ENCODE results near the gene NUP107.

NUP107 gene

GRCh38 chr12:68759852-68760251 is 73.1 kb downstream of the NUP107 start:
- H3K4me1 ChIP-seq (ENCODE audit: control insufficient read depth, insufficient read depth, low read length, poor library complexity, severe bottlenecking) = no peaks in the 10 kb centered on the region
- no peak overlapping the region for H3K27ac ChIP-seq (ENCODE audit: low read depth, low read length, severe bottlenecking)
- H3K36me3 ChIP-seq (ENCODE audit: control insufficient read depth, insufficient read depth, low read length) = peaks cover 83% of the 10 kb centered on the region
- H3K4me3 ChIP-seq (ENCODE audit: extremely low read depth, insufficient read depth, low read length, poor library complexity, severe bottlenecking) = no peak overlapping the region
- 100% methylated on average over 1 to 4 of the region's 5 CpGs for WGBS, 2 experiments (ENCODE audit: insufficient coverage in 2 of 2)
- H3K9me3 ChIP-seq (ENCODE audit: control insufficient read depth, low read length) = no peaks in the 10 kb centered on the region

DNA sequence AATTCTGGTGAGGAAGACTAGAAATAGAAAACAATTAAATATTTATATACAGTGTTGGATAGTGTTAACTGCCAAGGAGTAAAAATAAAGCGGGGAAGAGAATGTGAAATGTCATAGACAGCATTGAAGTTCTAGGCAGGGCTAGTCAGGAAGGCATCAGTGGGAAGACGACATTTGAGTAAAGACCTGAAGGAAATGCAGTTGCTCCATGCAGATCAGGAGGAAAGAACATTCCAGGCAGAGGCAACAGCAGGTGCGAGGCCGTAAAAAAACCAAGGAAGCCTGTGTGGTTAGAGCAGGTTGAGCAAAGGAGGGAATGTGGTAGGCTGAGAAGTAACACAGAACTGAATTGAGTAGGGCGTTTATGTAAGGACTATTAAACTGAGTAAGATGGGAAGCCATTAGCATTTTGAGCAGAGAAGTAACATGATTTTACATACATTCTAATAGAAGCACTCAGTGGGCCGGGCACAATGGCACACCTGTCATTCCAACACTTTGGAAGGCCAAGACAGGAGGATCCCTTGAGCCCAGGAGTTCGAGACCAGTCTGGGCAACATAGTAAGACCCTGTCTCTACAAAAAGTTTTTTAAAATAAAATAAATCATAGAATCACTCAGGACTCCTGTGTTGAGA is 74.1 kb downstream of the NUP107 start:
- Histone ChIP-seq H3K36me3 (ENCODE audit: control insufficient read depth, insufficient read depth, low read length) (peaks cover 79% of the 10 kb centered on the region), H3K9me3 (ENCODE audit: control insufficient read depth, low read length) (no peaks in the 10 kb centered on the region), H3K4me3 (ENCODE audit: extremely low read depth, insufficient read depth, low read length, poor library complexity, severe bottlenecking) (no peak overlapping the region), H3K4me1 (ENCODE audit: control insufficient read depth, insufficient read depth, low read length, poor library complexity, severe bottlenecking) (no peaks in the 10 kb centered on the region), H3K27ac (ENCODE audit: low read depth, low read length, severe bottlenecking) (no peak overlapping the region)
- 95 to 96% methylated on average over 6 of the region's 7 CpGs for WGBS, 2 experiments (ENCODE audit: insufficient coverage in 2 of 2)

DNA sequence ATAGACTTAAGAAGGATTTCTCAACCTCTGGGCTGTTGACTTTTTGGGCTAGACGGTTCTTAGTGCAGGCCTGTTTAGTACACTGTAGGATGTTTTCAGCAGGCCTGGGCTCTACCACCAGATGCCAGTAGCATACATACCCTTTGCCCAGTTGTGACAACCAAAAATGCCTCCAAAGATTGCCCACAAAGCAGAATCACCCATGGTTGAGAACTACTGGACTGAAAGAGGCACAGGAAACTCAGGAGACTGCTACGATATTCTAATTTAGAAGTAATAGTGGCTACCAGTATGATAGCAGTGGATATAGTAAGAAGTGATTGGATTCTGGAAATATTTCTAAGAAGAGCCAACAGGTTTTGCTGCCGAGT is 74.6 kb downstream of the NUP107 start:
- Histone ChIP-seq H3K9me3 (ENCODE audit: control insufficient read depth, low read length) (no peaks in the 10 kb centered on the region), H3K4me1 (ENCODE audit: control insufficient read depth, insufficient read depth, low read length, poor library complexity, severe bottlenecking) (no peaks in the 10 kb centered on the region), H3K4me3 (ENCODE audit: extremely low read depth, insufficient read depth, low read length, poor library complexity, severe bottlenecking) (no peak overlapping the region), H3K36me3 (ENCODE audit: control insufficient read depth, insufficient read depth, low read length) (peaks cover 74% of the 10 kb centered on the region), H3K27ac (ENCODE audit: low read depth, low read length, severe bottlenecking) (no peak overlapping the region)
- WGBS, 2 experiments (ENCODE audit: insufficient coverage in 2 of 2) = 88 to 94% methylated on average over 3 of the region's 3 CpGs

DNA sequence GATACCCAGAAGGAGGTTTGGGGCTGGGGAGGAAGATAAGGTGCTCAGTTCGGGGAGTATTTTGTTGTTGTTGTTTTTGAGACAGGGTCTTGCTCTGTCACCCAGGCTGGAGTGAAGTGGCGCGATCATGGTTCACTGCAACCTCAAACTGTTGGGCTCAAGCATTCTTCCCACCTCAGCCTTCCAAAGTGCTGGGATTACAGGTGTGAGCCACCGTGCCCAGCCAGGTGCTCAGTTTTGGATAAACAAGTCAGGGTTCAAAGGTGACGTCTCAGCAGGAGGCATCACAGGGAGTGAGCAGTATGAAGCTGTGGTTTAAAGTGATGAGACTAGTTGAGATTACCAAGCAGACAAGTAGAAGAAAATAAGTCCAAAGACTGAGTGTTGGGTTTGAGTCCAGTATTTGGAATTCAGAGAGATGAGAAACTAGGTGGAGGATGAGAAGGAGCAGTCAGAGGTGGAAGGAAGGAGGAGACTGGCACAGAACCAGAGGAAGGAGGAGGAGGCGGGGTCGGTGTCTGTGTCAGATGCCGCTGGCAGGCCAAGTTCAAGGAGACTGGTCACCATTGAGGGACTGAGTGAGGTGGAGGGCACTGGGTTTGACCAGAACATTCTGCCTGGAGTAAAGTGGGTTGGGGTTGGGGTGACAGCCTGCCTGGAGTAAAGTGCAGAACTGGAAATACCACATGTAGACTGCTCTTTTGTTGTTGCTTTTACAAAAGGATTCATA is 75.3 kb downstream of the NUP107 start:
- H3K9me3 ChIP-seq (ENCODE audit: control insufficient read depth, low read length) = no peaks in the 10 kb centered on the region
- WGBS, 2 experiments (ENCODE audit: insufficient coverage in 2 of 2) = 93 to 95% methylated on average over 7 to 8 of the region's 8 CpGs
- no peak overlapping the region for H3K27ac ChIP-seq (ENCODE audit: low read depth, low read length, severe bottlenecking)
- peaks cover 68% of the 10 kb centered on the region for H3K36me3 ChIP-seq (ENCODE audit: control insufficient read depth, insufficient read depth, low read length)
- no peaks in the 10 kb centered on the region for H3K4me1 ChIP-seq (ENCODE audit: control insufficient read depth, insufficient read depth, low read length, poor library complexity, severe bottlenecking)
- H3K4me3 ChIP-seq (ENCODE audit: extremely low read depth, insufficient read depth, low read length, poor library complexity, severe bottlenecking) = no peak overlapping the region

DNA sequence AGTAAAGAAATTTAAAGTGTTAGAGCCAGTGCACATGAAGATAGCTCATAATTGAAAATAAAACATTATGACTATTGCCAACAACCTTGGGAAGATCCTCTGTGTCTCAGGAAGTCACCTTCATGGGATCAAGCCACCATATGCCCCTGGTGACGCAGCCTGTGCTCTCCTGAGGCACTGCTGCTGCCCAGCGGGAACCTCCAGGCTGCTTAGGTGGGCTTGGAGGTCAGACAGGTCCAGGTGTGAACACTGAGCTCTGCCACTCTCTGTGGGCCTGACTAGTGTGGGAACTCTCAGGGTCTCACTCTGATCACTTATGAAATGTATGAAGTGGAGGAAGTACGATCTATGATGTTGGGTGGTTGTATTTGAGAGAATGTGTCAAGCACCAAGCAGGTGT is 75.9 kb downstream of the NUP107 start:
- no peak overlapping the region for H3K4me3 ChIP-seq (ENCODE audit: extremely low read depth, insufficient read depth, low read length, poor library complexity, severe bottlenecking)
- no peak overlapping the region for H3K27ac ChIP-seq (ENCODE audit: low read depth, low read length, severe bottlenecking)
- peaks cover 63% of the 10 kb centered on the region for H3K36me3 ChIP-seq (ENCODE audit: control insufficient read depth, insufficient read depth, low read length)
- no peaks in the 10 kb centered on the region for H3K9me3 ChIP-seq (ENCODE audit: control insufficient read depth, low read length)
- 90 to 100% methylated on average over 2 to 3 of the region's 3 CpGs for WGBS, 2 experiments (ENCODE audit: insufficient coverage in 2 of 2)
- H3K4me1 ChIP-seq (ENCODE audit: control insufficient read depth, insufficient read depth, low read length, poor library complexity, severe bottlenecking) = no peaks in the 10 kb centered on the region

GRCh38 chr12:68765696-68766095 is 78.9 kb downstream of the NUP107 start:
- H3K36me3 ChIP-seq (ENCODE audit: control insufficient read depth, insufficient read depth, low read length) = peaks cover 48% of the 10 kb centered on the region
- no peak overlapping the region for H3K4me3 ChIP-seq (ENCODE audit: extremely low read depth, insufficient read depth, low read length, poor library complexity, severe bottlenecking)
- no peaks in the 10 kb centered on the region for H3K9me3 ChIP-seq (ENCODE audit: control insufficient read depth, low read length)
- WGBS, 2 experiments (ENCODE audit: insufficient coverage in 2 of 2) = 91% methylated on average over 1 of the region's 1 CpG; no CpG with 5 or more reads in 1 of the 2 experiments
- H3K4me1 ChIP-seq (ENCODE audit: control insufficient read depth, insufficient read depth, low read length, poor library complexity, severe bottlenecking) = no peaks in the 10 kb centered on the region
- no peak overlapping the region for H3K27ac ChIP-seq (ENCODE audit: low read depth, low read length, severe bottlenecking)

DNA sequence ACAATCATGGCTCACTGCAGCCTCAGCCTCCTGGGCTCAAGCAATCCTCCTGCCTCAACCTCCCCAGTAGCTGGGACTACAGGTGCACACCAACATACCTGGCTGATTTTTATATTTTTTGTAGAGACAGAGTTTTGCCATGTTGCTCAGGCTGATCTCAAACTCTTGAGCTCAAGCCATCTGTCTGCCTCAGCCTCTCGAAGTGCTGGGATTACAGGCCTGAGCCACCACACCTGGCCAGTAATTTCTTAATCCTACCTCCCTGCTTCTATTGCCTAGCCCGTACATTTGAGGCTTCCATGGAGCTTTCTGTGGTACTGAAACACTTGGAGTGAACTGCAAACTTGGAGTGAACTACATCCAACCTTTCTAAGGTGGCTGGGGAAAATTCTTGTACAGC is 79.9 kb downstream of the NUP107 start:
- Histone ChIP-seq H3K9me3 (ENCODE audit: control insufficient read depth, low read length) (no peaks in the 10 kb centered on the region), H3K4me3 (ENCODE audit: extremely low read depth, insufficient read depth, low read length, poor library complexity, severe bottlenecking) (no peak overlapping the region), H3K36me3 (ENCODE audit: control insufficient read depth, insufficient read depth, low read length) (peaks cover 40% of the 10 kb centered on the region), H3K4me1 (ENCODE audit: control insufficient read depth, insufficient read depth, low read length, poor library complexity, severe bottlenecking) (no peaks in the 10 kb centered on the region), H3K27ac (ENCODE audit: low read depth, low read length, severe bottlenecking) (no peak overlapping the region)
- 75 to 100% methylated on average over 2 of the region's 2 CpGs for WGBS, 2 experiments (ENCODE audit: insufficient coverage in 2 of 2)

DNA sequence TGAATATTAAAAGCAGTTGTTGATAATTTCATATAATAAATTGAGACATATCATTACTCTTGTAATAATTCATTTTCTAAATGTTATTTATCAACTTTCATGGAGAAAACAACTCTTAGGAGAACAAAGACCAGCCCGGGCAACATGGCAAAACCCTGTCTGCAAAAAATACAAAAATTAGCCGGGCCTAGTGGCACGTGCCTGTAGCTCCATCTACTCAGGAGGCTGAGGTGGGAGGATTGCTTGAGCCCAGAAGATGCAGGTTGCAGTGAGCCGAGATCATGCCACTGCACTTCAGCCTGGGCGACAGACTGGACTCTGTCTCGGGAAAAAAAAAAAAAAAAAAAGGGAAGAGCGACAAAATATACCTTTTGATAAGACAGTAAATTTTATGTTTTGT is 80.4 kb downstream of the NUP107 start:
- peaks cover 34% of the 10 kb centered on the region for H3K36me3 ChIP-seq (ENCODE audit: control insufficient read depth, insufficient read depth, low read length)
- no peak overlapping the region for H3K4me3 ChIP-seq (ENCODE audit: extremely low read depth, insufficient read depth, low read length, poor library complexity, severe bottlenecking)
- H3K4me1 ChIP-seq (ENCODE audit: control insufficient read depth, insufficient read depth, low read length, poor library complexity, severe bottlenecking) = no peaks in the 10 kb centered on the region
- H3K9me3 ChIP-seq (ENCODE audit: control insufficient read depth, low read length) = no peaks in the 10 kb centered on the region
- 100% methylated on average over 3 to 4 of the region's 7 CpGs for WGBS, 2 experiments (ENCODE audit: insufficient coverage in 2 of 2)
- H3K27ac ChIP-seq (ENCODE audit: low read depth, low read length, severe bottlenecking) = no peak overlapping the region

- no peaks in the 10 kb centered on the region for H3K4me1 ChIP-seq (ENCODE audit: control insufficient read depth, insufficient read depth, low read length, poor library complexity, severe bottlenecking)
- 100% methylated on average over 1 to 2 of the region's 4 CpGs for WGBS, 2 experiments (ENCODE audit: insufficient coverage in 2 of 2)
- H3K9me3 ChIP-seq (ENCODE audit: control insufficient read depth, low read length) = no peaks in the 10 kb centered on the region
- H3K36me3 ChIP-seq (ENCODE audit: control insufficient read depth, insufficient read depth, low read length) = peaks cover 24% of the 10 kb centered on the region
- H3K27ac ChIP-seq (ENCODE audit: low read depth, low read length, severe bottlenecking) = no peak overlapping the region
- H3K4me3 ChIP-seq (ENCODE audit: extremely low read depth, insufficient read depth, low read length, poor library complexity, severe bottlenecking) = no peak overlapping the region
Observed at GRCh38 chr12:68768431-68768939, 81.7 kb downstream of the NUP107 start.

GRCh38 chr12:68769941-68770340 is 83.2 kb downstream of the NUP107 start:
- WGBS, 2 experiments (ENCODE audit: insufficient coverage in 2 of 2) = 89 to 100% methylated on average over 1 of the region's 1 CpG
- no peak overlapping the region for H3K27ac ChIP-seq (ENCODE audit: low read depth, low read length, severe bottlenecking)
- no peaks in the 10 kb centered on the region for H3K4me1 ChIP-seq (ENCODE audit: control insufficient read depth, insufficient read depth, low read length, poor library complexity, severe bottlenecking)
- no peaks in the 10 kb centered on the region for H3K9me3 ChIP-seq (ENCODE audit: control insufficient read depth, low read length)
- peaks cover 12% of the 10 kb centered on the region for H3K36me3 ChIP-seq (ENCODE audit: control insufficient read depth, insufficient read depth, low read length)
- H3K4me3 ChIP-seq (ENCODE audit: extremely low read depth, insufficient read depth, low read length, poor library complexity, severe bottlenecking) = no peak overlapping the region
